Body of pancreas (tissue), 4 donors: ENCODE results near the gene TPK1. TPM values are rescaled to one million over a fixed set of nuclear protein-coding genes. Genes with fewer than 3 reads are reported as not detected.

Experiments
- ATAC-seq: fragments of 150-250 bp; one replicate; pipeline ENCODE4 v1.9.1; 2016
- DNase-seq, 4 donors: peaks; one replicate each; pipeline ENCODE4 v3.0.0-alpha.2; 2019
- H3K27ac ChIP-seq, 4 donors: fragments of 200-600 bp; sonication (generic); 1 replicate in 3 of 4; 2 replicates in 1 of 4; pipeline versions ENCODE4 v1.5.1 to v1.6.1; 2016 to 2019; ENCODE audit warnings: mild to moderate bottlenecking in 1 of 4, mixed read lengths in 1 of 4, moderate library complexity in 1 of 4
- H3K27me3 ChIP-seq, 2 donors: fragments of 200-600 bp; sonication (generic); one replicate each; pipeline ENCODE4 v1.6.0; 2016; ENCODE audit warnings: mild to moderate bottlenecking in 1 of 2
- H3K36me3 ChIP-seq, 2 donors: fragments of 200-600 bp; sonication (generic); replicated peaks in 1 of 2; 2 replicates each; pipeline ENCODE4 v1.5.1; 2016; ENCODE audit warnings: low read depth in 2 of 2; ENCODE audit not compliant: insufficient read depth in 1 of 2
- H3K4me1 ChIP-seq: fragments of 200-600 bp; sonication (generic); one replicate; pipeline ENCODE4 v1.6.0; 2016
- H3K4me3 ChIP-seq, 2 donors: fragments of 200-600 bp; sonication (generic); 1 replicate in 1 of 2; 2 replicates in 1 of 2; pipeline ENCODE4 v1.5.1; 2016 to 2019
- H3K9me3 ChIP-seq, 3 donors: fragments of 200-600 bp; sonication (generic); 1 replicate in 2 of 3; 2 replicates in 1 of 3; pipeline ENCODE4 v1.5.1; 2016
- CTCF ChIP-seq, 7 experiments: fragments of 450-650 bp in 4 of 7; fragments of 200-600 bp in 3 of 7; sonication (generic) in 3 of 7; IDR thresholded peaks; one replicate each; pipeline ENCODE4 v1.5.1; 2016 to 2019; ENCODE audit warnings: antibody characterized with exemption in 7 of 7
- POLR2A ChIP-seq, 3 donors: fragments of 450-650 bp; IDR thresholded peaks; one replicate each; pipeline ENCODE4 v1.6.1; 2016; ENCODE audit warnings: antibody characterized with exemption in 3 of 3, mild to moderate bottlenecking in 2 of 3
- WGBS, 2 donors: methylation state at CpG; one replicate each; pipeline ENCODE4 v1.1.5; 2017; 5-methylcytosine and 5-hydroxymethylcytosine counted together
- intact Hi-C: fragments of 100-400 bp; cut with DNase I; formaldehyde crosslinking; loops from one replicate; pipeline ENCODE4 v1.15.1; 2023
- total RNA-seq, 2 donors: library from RNA; depleted of rRNA; stranded (reverse); fragments of >200 nt; gene quantifications; one replicate each; pipeline ENCODE4 v1.1.0, GENCODE V29; 2016

The TPK1 gene
- total RNA-seq, 2 donors from 2014 or later, result 0.66 to 1.3 TPM

- DNase-seq, result peak in 2 of 4 donors; percentile 4 to 8
- H3K9me3 ChIP-seq, result no peaks in the 10 kb centered on the region
- TF ChIP-seq CTCF (IDR thresholded peaks at IDR 0.05) (peak in 1 of 7 experiments; percentile 24), POLR2A (IDR thresholded peaks at IDR 0.05) (no peak)
- no peaks in the 10 kb centered on the region for H3K36me3 ChIP-seq
- H3K4me1 ChIP-seq, result no peaks in the 10 kb centered on the region
- no peak overlapping the region for H3K27ac ChIP-seq
- no peak overlapping the region for H3K4me3 ChIP-seq
- no peak for ATAC-seq
- H3K27me3 ChIP-seq, result no peaks in the 10 kb centered on the region
- intact Hi-C loops, result no loop called here
- WGBS, 2 donors, result 32 to 36% methylated on average over 2 of the region's 2 CpGs
These were observed 322.5 kb downstream of the TPK1 start for GRCh38 chr7:144513334-144513733.

DNA sequence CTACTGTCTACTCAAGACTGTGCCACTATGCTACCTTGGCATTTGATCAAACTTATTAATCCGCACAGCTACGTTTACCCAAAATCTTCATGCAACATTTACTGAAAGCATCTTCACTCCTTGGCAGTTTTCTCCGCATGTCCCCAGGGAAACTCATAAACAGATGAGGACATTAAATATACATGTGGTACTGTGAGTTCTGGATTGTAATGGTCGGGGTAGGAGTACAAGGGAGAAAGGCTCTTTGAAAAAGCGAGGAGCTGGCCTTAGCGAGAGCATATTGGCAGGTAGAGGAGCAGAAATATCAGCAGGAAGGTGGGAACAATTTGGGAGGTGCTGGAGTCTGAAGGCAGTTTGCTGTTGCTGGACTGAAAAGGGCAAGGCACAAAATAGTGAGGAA, 325.2 kb downstream of the TPK1 start:
- no peak overlapping the region for H3K4me3 ChIP-seq
- 88 to 97% methylated on average over 6 of the region's 6 CpGs for WGBS, 2 donors
- ATAC-seq (no peak), DNase-seq (no peak)
- intact Hi-C loops, result no loop called here
- no peaks in the 10 kb centered on the region for H3K36me3 ChIP-seq
- no peaks in the 10 kb centered on the region for H3K27me3 ChIP-seq
- no peak for TF ChIP-seq POLR2A (IDR thresholded peaks at IDR 0.05)
- TF ChIP-seq CTCF (IDR thresholded peaks at IDR 0.05), result no peak
- H3K9me3 ChIP-seq, result no peaks in the 10 kb centered on the region
- no peak overlapping the region for H3K27ac ChIP-seq
- H3K4me1 ChIP-seq, result no peaks in the 10 kb centered on the region

DNA sequence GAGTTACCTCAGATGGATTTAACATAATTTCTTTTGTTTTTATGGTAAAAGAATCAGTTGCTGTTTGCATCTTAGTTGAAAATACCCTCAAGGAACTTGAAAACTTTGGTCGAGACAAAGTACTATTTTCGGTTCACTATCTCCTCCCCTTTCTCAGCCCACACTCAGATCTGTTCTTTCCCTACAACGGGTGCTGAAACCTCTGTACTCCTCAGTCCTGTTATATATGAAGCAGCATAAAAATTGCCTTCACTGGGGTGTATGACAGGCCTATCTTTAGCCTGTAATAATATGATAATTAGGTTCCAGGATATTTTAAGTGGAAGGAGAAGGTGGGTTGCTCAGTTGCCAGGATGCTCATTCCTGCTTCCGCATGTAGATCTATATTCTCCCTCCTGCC, 327.2 kb downstream of the TPK1 start:
- H3K27me3 ChIP-seq, result no peaks in the 10 kb centered on the region
- H3K4me3 ChIP-seq, result no peak overlapping the region
- 74 to 77% methylated on average over 4 of the region's 4 CpGs for WGBS, 2 donors
- no peaks in the 10 kb centered on the region for H3K4me1 ChIP-seq
- DNase-seq (no peak), ATAC-seq (no peak)
- H3K36me3 ChIP-seq, result no peaks in the 10 kb centered on the region
- H3K27ac ChIP-seq, result no peak overlapping the region
- no peak for TF ChIP-seq POLR2A (IDR thresholded peaks at IDR 0.05)
- no peak for TF ChIP-seq CTCF (IDR thresholded peaks at IDR 0.05)
- intact Hi-C loops, result no loop called here
- H3K9me3 ChIP-seq, result no peaks in the 10 kb centered on the region

DNA sequence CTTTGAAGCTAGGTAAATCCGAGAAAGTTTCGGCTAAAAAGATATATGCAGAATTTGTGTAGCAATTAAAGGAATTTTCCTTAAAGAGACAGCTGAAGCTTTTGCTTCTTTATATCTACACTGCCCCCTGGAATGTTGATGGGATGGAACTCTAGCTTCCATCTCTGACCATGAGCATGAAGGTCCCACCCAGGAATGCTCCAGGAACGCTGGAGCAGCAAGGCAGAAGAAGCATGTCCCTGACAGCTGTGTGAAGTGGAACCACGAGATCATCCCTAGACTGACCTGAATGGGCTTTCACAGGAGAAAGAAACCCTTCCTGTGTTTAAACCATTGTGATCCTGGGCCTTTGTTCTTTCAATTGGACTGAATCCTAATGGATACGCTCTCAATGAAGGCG, 332.6 kb downstream of the TPK1 start:
- H3K27ac ChIP-seq, result no peak overlapping the region
- no peak for DNase-seq
- H3K27me3 ChIP-seq, result no peaks in the 10 kb centered on the region
- H3K36me3 ChIP-seq, result no peaks in the 10 kb centered on the region
- 89 to 91% methylated on average over 6 of the region's 6 CpGs for whole genome bisulfite sequencing, 2 donors
- H3K9me3 ChIP-seq, result no peaks in the 10 kb centered on the region
- no peak overlapping the region for H3K4me3 ChIP-seq
- ATAC-seq, result no peak
- TF ChIP-seq CTCF (IDR thresholded peaks at IDR 0.05), result no peak
- no peak for TF ChIP-seq POLR2A (IDR thresholded peaks at IDR 0.05)
- no peaks in the 10 kb centered on the region for H3K4me1 ChIP-seq
- intact Hi-C loops, result no loop called here

GRCh38 chr7:144500225-144500624, 335.6 kb downstream of the TPK1 start:
- intact Hi-C loops, result no loop called here
- DNase-seq (no peak), ATAC-seq (no peak)
- no peaks in the 10 kb centered on the region for H3K36me3 ChIP-seq
- 61 to 66% methylated on average over 5 of the region's 5 CpGs for WGBS, 2 donors
- no peaks in the 10 kb centered on the region for H3K4me1 ChIP-seq
- no peak for TF ChIP-seq CTCF (IDR thresholded peaks at IDR 0.05)
- no peak for TF ChIP-seq POLR2A (IDR thresholded peaks at IDR 0.05)
- H3K27me3 ChIP-seq, result no peaks in the 10 kb centered on the region
- H3K27ac ChIP-seq, result no peak overlapping the region
- no peaks in the 10 kb centered on the region for H3K9me3 ChIP-seq
- no peak overlapping the region for H3K4me3 ChIP-seq
